GM18499 (cell line): ENCODE data around the gene TMEM30A.

Experiments
- ATAC-seq: cut with Tn5 transposase; IDR thresholded peaks from one replicate; pipeline ENCODE4 v1.9.1; 2021; ENCODE audit warnings: moderate number of reproducible peaks; ENCODE audit not compliant: insufficient read depth, unreplicated experiment

TMEM30A gene

DNA sequence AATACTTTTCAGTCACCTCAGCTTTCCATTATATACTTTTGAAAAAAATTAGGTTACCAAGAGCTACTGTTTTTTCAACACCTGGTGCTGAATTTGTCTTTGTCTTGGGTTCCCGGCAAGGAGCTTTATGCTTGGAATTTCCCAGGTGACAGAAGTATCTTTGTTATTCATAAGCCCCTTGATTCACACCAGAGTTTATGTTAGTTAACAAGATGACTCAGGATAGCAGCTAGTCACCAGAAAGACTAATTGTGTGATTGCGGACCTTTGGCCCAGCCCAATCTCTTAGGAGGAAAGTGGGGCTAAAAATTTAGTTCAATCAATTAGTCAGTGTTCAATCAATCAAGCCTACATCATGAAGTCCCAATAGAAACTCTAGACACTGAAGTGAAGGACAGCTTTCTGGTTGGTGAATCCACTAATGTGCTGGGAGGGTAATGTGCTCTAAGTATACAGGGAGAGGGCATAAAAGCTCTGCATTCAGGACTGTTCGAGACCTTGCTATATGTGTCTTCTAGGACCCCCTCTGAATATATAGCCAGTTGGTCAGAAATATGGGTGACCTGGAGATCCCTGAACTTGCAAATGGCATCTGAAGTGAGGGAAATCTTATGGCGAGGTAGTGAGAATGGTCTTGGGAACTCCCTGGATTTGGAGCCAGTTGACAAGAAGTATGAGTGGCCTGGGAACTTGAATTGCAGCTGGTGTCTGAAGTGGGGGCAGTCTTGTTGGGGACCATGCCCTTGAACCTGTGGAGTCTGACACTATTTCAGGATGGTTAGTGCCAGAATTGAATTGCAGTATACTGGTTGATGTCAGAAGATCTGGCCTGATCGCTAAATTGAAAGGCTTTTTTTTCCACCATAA is 16.2 kb downstream of the TMEM30A start:
- no peak for ATAC-seq

DNA sequence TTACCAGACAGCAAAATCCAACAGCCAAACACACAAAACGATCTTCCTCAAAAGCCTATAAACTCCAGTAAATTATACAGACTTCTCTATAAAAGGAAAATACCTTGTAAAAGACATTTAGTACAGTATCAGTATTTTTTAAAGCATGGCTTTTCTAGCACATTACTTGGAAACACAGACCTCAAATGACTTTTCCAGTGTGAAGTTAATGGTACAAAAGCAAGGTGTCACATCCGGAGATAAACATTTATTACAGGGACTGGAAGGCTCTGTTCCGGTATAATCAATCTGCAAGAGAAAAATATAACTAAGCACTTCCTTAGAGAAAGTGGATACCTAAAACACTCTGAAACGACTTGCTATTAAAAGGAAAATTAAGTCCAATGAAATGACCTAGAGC is 17.1 kb downstream of the TMEM30A start:
- ATAC-seq: no peak

DNA sequence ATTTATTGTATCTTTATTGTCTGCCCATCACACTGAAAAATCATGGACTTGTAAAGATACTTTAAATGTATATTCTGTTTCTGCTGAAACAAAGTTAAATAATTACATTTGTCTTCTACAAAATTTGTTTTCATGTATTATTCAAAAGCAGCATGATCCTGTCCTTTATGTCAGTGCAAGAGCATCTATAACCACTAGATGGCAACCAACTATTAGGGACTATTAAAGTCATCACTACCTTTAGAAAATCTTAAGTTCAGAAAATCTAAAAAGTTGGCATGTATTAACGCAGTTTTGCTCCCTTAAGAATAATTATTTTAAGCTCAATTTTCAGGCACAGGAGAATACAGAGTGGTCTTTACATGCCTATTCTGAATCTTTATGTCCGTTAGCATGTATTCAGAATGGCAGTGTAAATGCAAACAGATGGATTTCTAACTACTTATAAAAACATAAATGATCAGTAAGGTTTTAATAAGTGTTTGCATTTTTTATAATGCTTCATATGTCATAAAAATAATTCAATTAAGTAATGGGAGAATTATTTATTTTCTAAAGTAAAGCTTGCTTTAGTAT is 17.8 kb downstream of the TMEM30A start:
- ATAC-seq: peak; percentile 60

DNA sequence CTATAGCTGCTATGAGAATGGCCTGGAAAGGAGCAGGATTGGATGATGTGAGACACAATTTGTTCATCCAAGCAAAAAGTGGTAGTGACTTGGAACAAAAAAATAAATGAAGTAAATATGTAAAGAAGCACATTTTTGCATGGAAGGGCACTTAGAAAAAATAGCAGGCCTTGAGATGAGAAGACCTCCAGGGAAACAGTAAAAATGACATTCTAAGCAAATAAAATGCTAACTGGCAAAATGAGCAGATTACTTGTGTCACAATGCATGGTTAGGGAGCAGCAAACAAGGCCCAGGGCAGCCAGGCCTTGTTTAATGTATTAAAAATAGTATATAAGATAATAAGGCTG is 21.2 kb downstream of the TMEM30A start:
- ATAC-seq: no peak

DNA sequence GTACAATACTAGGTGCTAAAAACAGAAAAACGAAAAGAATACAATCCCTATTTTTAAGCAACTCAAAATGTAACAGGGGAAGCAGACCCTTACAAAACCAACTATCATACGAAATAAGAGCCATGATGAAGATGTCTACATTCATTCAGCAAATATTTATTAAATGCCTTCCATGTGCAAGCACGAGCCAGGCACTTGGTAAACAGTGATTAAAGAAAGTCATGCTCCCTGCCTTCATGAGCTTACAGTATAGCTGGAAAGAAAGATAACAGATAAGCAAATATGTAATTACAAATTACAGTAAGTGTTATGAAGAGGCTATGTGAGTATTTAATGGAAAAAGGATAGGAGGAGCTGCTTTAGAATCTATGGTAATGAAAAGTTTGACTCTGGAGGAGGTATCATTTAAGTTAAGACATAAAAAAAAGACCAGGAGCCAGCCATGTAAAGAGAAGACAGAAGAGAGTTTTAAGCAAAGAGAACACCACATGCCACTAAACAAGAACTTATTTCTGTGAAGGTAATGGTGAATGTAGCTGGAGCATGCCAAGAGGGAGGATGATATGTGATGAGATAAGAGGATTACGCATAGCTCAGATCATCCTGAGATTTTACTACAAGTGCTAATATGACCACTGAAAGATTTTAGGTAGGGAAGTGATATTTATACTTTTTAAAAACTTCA is 21.7 kb downstream of the TMEM30A start:
- no peak for ATAC-seq

DNA sequence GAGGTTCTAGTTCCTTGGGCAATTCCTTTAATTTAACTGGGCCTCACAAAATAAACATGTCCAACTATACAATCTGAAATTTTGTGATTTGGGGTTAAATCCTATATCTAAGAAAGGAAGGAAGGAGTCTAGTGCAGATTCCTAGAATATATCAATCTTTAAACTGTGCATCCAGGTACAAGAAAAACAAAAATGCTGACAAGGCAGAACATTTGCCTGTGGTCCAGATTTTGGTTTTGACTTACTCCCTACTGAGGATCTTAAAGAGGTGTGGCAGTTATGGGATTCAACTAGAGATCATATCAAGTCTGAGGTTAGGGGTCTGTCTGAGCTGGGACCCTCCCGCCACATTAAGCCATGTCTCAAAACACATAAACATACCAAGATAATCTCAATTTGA is 23.3 kb downstream of the TMEM30A start:
- ATAC-seq: no peak

DNA sequence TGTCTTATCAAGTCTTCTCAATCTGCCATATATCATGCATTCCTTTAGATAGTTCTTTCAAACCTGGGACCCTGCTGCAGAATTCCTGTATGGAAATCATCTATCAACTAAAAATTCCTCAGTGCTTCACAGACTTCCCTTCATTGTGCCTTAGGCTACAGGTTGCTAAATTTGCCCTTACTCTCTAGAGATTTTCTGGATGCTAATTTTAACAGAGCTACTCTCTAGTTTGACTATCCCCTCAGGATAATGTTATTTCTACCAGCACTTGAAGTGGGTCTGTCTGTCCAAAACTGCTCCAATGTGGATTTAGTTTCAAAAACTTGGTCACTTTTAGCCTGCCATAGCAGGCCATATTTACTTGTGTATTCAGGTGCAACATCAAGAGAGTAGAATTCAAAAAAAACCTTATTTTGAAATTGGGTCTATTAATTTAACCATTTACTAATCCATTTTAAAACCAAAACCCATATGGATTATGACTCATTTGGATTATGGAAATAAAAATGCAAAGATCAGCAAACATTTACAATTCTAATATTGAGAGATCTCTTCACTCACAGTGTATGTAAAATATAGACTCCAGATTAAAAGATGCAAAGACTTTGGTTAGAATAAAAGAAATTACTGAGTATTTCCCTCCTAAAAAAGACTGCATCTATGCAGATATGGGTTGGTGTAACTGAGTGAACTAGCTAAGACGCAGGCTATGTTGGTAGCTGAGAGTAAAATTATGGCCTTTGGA is 27.1 kb downstream of the TMEM30A start:
- ATAC-seq: no peak

DNA sequence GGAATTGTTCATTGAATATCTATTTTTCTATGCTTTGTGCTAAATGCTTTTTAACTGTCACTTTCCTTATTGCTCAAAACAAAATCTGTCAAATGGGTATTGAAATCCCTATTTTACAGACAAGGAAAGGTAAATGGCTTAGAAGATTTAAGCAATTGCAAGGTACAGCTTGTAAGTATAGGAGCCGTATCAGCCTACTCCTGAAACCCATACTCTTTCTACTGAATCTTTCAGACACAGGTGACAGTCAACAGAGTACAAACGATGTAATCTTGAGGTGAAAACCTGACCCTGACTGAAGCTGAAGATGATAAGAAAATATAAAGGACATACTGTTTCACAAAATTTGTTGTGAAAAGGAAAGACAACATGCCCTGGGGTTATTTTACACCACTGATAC is 34.0 kb downstream of the TMEM30A start:
- ATAC-seq: no peak

DNA sequence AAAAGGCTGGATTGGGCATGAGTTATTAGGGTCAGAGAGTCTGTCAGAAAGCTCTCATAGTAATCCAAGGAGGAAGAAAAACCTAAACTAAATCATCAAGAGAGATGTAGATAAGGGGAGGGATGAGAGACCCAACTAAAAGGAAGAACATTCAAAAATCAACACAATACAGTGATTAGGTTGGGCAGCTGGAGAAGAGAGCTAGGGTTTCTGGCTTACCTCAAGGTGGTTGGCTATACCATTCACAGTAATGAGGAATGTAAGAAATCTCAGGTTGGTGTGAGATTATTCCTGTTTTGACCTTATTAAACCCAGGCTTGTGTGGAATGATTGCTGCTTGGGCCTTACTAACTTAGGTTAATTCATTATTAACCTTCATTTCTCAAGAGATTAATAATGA is 34.8 kb downstream of the TMEM30A start:
- no peak for ATAC-seq

DNA sequence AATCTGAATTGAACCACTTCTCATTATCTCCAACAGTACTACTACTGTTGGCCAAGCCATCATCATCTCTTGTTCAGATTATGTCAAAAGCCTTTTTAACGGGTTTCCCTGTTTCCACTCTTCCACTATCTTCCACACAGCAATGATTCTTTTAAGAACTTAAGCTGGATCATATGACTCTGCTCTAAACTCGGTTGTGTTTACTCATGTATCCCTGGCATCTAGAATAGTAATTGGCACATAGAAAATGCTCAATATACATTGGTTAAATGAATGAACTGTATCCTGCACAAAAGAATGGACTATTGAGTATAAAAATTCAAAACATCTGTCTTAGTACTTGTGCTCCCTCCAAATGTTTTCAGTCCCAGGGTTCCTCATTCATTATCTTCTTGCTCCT is 38.2 kb downstream of the TMEM30A start:
- ATAC-seq: no peak

DNA sequence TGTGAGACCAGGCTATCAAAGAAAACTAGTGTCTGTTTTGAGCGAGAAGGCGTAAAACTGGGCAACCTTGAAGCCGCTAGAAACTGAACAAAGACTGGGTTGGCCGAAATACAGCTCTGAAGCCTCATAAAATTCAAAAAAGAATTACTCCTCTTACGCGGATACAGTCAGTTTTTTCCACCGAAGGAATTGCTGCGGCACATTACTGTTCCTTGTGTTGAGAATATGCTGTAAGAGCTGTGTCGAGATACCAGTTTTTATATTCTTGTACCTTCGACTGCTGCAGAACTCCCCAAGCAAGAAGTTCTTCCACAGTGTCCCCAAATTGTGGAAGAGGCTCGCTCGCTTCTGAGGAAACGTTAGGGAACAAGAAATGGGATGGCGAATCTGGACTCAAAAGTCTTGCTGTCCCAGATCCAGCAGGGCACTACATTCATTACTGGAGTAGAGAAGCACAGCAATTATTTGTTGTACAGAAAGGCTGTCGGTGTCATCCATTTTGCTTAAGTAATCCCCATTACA is 40.5 kb downstream of the TMEM30A start:
- peak; percentile 8 for ATAC-seq

DNA sequence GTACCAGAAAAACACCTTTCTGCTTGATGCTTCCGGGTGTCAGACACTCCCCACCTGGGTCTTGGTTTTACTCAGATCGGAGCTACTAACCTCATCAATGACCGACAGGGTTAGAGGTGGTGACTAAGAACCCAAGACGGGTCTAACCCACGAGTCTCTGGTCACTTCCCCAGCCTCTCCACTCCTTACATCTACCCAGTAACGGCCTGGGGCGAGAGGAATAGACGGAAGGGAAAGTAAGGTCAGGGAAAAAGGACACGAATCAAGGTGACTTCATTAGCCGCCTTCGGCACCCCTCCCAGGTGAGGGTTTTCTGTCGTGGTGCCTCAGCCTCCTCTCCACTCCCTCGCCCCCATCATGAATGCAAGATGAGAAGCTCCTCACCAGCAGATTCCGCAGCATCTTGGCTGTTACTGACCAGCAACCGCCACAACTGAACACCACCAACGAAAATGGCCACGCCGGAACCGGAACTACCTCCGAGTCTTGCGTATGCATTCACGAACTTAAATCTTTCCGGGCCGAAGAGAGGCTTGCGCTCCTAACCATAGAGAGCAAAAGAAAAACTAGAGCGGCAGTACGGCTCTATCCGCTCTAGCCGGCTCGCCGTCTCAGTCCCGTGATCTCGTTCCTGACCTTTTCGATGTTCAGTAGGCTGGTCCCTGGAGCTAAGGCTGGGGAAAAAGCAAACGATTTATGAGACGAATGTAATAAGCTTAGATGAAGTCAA is 41.1 kb downstream of the TMEM30A start, which contains the start of gene COX7A2:
Gene COX7A2 (minus strand): TSS at position 469 of the 730 bp plus-strand sequence. CDS start 67 bp downstream, at position 402.
- peak; percentile 93 for ATAC-seq

DNA sequence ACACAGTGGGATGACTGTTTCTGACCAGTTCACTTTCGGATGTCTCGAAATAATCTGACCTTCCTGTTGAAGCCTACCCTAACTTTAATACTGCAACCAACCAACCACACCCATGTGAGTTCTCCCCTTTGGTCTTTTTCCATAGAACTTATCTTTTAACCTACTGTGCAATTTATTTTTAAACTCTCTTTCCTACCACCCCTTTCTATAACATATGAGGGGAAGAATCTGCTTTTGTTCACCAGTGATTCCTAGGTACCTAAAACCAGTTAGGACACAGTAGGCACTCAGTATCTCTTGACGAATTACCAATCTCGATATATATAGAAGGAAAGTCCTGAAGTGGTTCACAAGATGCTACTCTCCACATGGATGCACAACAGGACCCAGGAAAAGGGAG is 48.0 kb downstream of the TMEM30A start:
- ATAC-seq: no peak

DNA sequence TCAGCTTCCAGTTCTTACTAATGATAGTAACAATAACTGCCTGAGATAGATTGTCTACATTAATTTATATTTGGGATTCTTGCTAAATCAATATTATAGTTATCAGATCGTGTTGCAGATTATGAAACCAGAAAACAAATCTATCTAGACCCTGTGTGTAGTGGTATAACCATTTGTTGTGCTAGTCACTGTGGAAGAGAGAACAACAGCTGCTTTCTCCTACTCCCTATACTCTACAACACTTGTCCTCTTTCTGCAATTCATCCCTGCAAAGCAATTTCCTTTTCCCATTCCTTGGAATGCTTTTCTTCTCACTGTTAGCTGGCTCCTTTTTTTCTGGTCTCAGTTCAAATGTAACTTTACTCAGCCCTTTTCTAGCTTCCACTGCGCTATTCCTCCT is 49.3 kb downstream of the TMEM30A start:
- ATAC-seq: no peak

DNA sequence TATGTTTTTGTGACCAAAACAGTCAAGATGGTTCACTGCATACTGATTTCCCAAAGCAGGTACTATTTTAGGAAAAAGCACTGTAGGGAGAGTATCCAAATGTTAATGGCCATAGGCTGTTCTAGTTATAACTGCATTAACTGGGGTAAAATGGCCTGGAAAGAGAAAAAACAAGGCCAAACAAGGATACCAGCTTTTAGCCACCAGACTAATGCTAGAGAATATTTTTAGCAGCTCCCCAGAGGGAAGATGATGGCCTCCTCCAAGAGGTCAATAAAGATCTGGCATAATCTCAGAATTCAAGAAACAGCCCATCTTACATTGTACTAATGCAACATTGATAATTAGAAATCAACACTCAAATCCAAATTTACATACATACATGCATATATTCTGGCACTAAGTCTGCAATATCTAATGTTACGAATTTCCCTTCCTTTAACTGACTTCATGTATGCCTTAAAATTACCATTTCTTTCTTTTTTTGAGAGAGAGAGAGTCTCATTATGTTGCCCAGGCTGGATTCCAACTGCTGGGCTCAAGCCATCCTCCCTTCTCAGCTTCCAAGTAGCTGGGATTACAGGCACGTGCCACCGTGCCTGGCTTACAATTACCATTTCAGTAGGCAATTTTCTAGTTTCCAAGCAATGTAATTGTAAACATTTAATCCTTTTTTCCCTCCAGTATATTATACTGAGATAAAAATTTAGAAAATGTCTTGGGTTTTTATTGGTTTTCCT is 50.3 kb downstream of the TMEM30A start:
- ATAC-seq: no peak

DNA sequence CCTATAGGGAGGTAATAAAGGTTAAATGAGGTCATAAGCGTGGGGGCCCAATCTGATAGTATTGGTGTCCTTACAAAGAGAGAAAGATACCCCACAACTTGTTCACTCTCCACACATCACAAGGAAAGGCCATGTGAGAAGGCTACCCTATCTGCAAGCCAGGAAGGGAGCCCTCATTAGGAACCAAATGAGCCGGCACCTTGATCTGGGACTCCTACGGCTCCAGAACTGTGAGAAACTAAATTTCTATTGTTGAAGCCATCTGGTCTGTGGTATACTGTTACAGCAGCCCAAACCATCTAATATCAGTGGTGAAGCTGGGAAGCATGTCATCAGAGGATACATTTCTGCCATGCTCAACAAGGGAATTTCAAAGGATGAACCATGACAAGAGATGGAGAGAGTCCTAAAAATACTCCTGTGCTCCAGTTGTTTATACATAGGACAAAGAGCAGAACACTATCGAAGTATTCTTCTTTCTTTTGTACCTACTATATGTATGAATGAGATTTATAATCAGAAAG is 51.4 kb downstream of the TMEM30A start:
- no peak for ATAC-seq

DNA sequence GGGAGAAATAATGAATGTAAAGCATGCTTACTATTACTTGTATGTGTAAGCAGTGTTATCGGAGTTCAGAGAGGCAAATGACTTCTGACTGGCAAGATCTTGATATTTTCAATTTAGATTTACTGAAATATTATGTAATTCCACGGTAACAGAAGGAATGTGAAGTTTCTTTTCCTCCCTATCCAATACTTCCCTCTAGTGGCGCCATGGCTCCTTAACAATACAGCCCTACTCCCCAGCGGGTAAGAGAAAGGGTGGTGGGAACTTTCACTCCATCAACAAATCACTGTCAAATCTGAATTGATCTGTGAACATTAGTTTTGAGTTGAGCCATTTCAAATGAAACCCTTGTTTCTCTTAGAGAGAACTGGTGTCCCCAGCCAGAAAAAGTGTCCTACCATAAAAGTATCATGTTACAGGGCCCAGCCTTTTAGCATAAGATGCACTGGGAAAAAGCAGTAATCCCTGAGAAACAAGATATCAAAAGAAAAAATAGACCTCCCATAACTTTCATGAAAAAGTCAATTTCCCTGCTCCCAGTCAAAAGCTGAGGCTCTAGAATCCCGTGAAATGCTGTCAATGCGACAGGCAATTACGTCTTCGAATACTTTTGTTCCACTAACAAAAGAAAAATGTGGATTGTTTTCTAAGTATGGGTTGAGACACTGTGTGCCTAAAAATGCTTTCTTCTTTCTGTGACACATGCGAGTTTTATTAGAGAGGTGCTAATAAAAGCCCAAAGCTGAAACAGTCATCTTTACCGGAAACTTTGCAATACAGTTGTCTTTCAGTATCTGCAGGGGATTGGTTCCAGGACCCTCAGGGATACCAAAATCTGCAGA is 53.9 kb downstream of the TMEM30A start:
- no peak for ATAC-seq

DNA sequence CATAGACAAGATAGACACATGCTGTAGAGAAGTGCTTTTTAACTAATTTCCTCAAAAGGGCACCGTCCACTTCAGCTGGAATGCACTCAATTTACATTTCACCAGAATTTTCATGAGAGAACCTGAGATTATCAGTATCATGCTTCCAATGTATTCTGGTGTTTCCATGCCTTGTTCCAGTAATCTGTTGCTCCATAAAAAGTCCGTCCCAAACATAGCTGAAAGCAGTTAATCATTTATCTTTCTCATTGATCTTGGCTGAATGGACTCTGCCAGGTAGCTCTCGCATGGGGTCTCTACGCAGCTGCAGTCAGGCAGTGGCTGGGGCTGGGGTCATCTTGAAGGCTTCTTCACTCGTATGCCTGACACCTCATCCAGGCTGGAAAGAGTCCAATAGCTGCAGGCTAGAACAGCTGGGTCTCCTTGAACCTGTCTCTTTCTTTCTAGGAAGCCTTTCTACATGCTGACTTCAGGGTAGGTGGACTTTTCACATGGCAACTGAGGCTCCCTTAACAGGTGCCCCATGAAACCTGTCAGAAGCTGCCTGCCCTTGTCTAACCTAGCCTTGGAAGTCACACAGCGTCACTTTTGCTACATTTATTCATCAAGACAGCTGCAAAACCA is 60.2 kb downstream of the TMEM30A start:
- no peak for ATAC-seq
